Suprapubic skin (tissue), 4 donors: ENCODE data around the gene ACP3. TPM values are rescaled to one million over a fixed set of nuclear protein-coding genes. Genes with fewer than 3 reads are reported as not detected.
"Not testable (repeated sequence)": the region's sequence is repeated elsewhere in the genome, so short reads cannot be mapped to it uniquely, and the experiment has no call there.

Experiments used
- DNase-seq, 2 donors: peaks; one replicate each; pipeline ENCODE4 v3.0.0-alpha.2; 2019; ENCODE audit warnings: low spot score in 2 of 2
- H3K27ac ChIP-seq: fragments of 200-600 bp; sonication (generic); one replicate; pipeline ENCODE4 v1.5.1; 2019
- H3K27me3 ChIP-seq: fragments of 200-600 bp; sonication (generic); one replicate; pipeline ENCODE4 v1.5.1; 2019
- H3K36me3 ChIP-seq: fragments of 200-600 bp; sonication (generic); one replicate; pipeline ENCODE4 v1.5.1; 2019
- H3K4me1 ChIP-seq: fragments of 200-600 bp; sonication (generic); one replicate; pipeline ENCODE4 v1.5.1; 2019
- H3K4me3 ChIP-seq: fragments of 200-600 bp; sonication (generic); one replicate; pipeline ENCODE4 v1.5.1; 2019; ENCODE audit warnings: mild to moderate bottlenecking
- H3K9me3 ChIP-seq: fragments of 200-600 bp; sonication (generic); one replicate; pipeline ENCODE4 v1.5.1; 2019
- EP300 ChIP-seq: sonication (generic); formaldehyde crosslinking; IDR thresholded peaks from one replicate; pipeline ENCODE4 v1.6.1; 2017; ENCODE audit warnings: antibody characterized with exemption
- POLR2A ChIP-seq, 2 donors: fragments of 450-650 bp; IDR thresholded peaks; one replicate each; pipeline ENCODE4 v1.6.1; 2017; ENCODE audit warnings: antibody characterized with exemption in 2 of 2, mild to moderate bottlenecking in 2 of 2, moderate library complexity in 2 of 2
- POLR2AphosphoS5 ChIP-seq, 3 donors: sonication (generic); formaldehyde crosslinking; IDR thresholded peaks; one replicate each; pipeline ENCODE4 v1.6.1; 2017; ENCODE audit warnings: antibody characterized with exemption in 3 of 3
- WGBS: methylation state at CpG from one replicate; pipeline ENCODE4 v1.1.5; 2018; 5-methylcytosine and 5-hydroxymethylcytosine counted together
- total RNA-seq, 4 donors: library from RNA; depleted of rRNA; stranded (reverse); fragments of >200 nt; gene quantifications; one replicate each; pipeline ENCODE4 v1.1.0, GENCODE V29; 2016
- TF ChIP-seq, protein P1 (sequence below), 2 donors: fragments of 200-600 bp in 1 of 2; fragments of 450-650 bp in 1 of 2; sonication (generic) in 1 of 2; IDR thresholded peaks; one replicate each; pipeline ENCODE4 v1.5.1; 2016 to 2019; ENCODE audit warnings: antibody characterized with exemption in 2 of 2, mild to moderate bottlenecking in 1 of 2, moderate library complexity in 1 of 2

The ACP3 gene
- total RNA-seq, 4 donors from 2014 or later: 38.2 to 71.7 (median 60.1) TPM

DNA sequence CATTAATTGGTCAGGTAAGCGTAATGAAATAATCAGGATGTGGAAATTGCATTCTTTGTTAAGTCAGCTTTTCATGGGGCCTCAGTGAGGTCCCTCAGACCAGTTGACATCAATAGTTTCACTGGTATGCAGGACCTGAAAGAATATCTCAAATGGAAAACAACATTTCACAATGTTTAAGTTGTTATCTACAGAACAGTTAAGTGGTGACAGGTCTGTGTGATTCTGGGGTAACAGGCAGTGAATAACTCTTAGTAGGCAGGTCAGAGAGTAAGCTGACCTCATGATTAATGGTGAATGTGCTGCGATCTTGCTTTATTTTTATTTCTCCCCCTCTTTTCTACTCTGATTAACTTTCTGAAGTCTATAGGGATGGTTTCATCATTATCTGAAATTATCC is 28.9 kb upstream of the ACP3 start:
- H3K27me3 ChIP-seq: no peaks in the 10 kb centered on the region
- peaks cover 13% of the 10 kb centered on the region for H3K4me1 ChIP-seq
- no peak for DNase-seq
- 97% methylated on average over 2 of the region's 2 CpGs for WGBS
- H3K36me3 ChIP-seq: no peaks in the 10 kb centered on the region
- no peak overlapping the region for H3K4me3 ChIP-seq
- H3K27ac ChIP-seq: no peak overlapping the region
- TF ChIP-seq, protein P1, sequence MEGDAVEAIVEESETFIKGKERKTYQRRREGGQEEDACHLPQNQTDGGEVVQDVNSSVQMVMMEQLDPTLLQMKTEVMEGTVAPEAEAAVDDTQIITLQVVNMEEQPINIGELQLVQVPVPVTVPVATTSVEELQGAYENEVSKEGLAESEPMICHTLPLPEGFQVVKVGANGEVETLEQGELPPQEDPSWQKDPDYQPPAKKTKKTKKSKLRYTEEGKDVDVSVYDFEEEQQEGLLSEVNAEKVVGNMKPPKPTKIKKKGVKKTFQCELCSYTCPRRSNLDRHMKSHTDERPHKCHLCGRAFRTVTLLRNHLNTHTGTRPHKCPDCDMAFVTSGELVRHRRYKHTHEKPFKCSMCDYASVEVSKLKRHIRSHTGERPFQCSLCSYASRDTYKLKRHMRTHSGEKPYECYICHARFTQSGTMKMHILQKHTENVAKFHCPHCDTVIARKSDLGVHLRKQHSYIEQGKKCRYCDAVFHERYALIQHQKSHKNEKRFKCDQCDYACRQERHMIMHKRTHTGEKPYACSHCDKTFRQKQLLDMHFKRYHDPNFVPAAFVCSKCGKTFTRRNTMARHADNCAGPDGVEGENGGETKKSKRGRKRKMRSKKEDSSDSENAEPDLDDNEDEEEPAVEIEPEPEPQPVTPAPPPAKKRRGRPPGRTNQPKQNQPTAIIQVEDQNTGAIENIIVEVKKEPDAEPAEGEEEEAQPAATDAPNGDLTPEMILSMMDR (IDR thresholded peaks at IDR 0.05): no peak
- TF ChIP-seq POLR2AphosphoS5 (IDR thresholded peaks at IDR 0.05) (no peak), POLR2A (IDR thresholded peaks at IDR 0.05) (no peak), EP300 (no peak)
- no peaks in the 10 kb centered on the region for H3K9me3 ChIP-seq

DNA sequence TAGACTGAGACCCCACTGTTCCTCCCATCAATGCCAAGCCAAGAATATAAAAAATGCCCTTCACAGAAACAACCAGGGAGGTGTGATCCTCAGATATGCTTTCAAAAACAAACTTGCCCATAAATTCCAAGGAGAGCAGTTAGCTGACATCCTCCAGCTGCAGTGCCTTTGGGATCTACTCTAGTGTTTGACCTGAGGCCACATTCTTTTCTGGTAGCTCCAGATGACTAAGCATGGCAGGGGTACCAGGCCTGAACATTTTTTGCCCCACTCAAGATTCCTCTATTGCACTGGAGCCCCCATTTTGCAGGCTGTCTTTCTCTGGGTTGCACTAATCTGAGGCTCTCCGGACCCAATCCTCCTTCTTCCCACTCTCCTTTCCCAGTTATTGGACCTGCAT is 27.9 kb upstream of the ACP3 start:
- WGBS: 95% methylated on average over 1 of the region's 1 CpG
- no peak overlapping the region for H3K27ac ChIP-seq
- H3K27me3 ChIP-seq: no peaks in the 10 kb centered on the region
- no peak overlapping the region for H3K4me3 ChIP-seq
- no peak for TF ChIP-seq POLR2AphosphoS5 (IDR thresholded peaks at IDR 0.05)
- no peaks in the 10 kb centered on the region for H3K36me3 ChIP-seq
- no peaks in the 10 kb centered on the region for H3K9me3 ChIP-seq
- DNase-seq: no peak
- H3K4me1 ChIP-seq: peaks cover 13% of the 10 kb centered on the region

DNA sequence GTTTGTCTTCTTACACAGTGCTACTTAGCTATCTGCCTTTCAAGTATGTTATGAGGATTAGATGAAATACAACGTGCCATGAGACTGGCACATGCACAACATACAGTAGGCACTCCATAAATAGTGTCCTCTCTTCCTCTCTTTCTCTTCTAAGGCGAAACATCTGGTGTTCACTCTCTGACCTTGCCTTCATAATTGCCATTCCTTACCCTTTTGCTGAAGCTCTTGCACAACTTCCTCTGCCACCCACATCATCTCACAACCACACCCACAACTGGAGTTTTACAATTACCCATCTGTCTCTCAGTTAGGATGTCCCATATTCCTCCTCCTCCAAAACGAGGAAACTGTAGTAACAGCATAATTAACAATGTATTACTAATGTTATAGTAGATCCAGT is 26.4 kb upstream of the ACP3 start:
- no peaks in the 10 kb centered on the region for H3K9me3 ChIP-seq
- no peaks in the 10 kb centered on the region for H3K27me3 ChIP-seq
- 39% methylated on average over 3 of the region's 3 CpGs for WGBS
- H3K36me3 ChIP-seq: no peaks in the 10 kb centered on the region
- no peak for DNase-seq
- H3K4me3 ChIP-seq: no peak overlapping the region
- no peak overlapping the region for H3K27ac ChIP-seq
- TF ChIP-seq, protein P1 (IDR thresholded peaks at IDR 0.05): no peak
- no peak for TF ChIP-seq POLR2AphosphoS5 (IDR thresholded peaks at IDR 0.05)
- TF ChIP-seq POLR2A (IDR thresholded peaks at IDR 0.05): no peak
- no peak for TF ChIP-seq EP300
- peaks cover 12% of the 10 kb centered on the region for H3K4me1 ChIP-seq

DNA sequence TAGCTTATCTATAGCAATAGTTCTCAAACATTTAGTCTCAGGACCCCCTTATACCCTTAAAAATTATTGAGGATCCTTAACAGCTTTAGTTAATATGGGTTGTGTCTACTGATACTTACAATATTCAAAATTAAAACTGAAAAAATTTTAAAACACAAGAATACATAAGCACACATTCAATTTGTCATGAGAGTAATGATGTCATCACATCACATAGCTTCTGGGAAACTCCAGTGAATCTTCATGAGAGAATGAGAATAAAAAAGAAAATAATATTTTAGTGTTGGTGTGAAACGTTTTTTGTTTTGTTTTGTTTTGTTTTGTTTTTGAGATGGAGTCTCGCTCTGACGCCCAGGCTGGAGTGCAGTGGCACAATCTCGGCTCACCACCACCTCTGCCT is 25.2 kb upstream of the ACP3 start:
- 66% methylated on average over 4 of the region's 4 CpGs for WGBS
- Histone ChIP-seq H3K27me3 (no peaks in the 10 kb centered on the region), H3K4me3 (no peak overlapping the region), H3K4me1 (peaks cover 9% of the 10 kb centered on the region), H3K9me3 (no peaks in the 10 kb centered on the region), H3K36me3 (no peaks in the 10 kb centered on the region), H3K27ac (no peak overlapping the region)
- no peak for DNase-seq
- TF ChIP-seq POLR2AphosphoS5 (IDR thresholded peaks at IDR 0.05) (no peak), EP300 (no peak), POLR2A (IDR thresholded peaks at IDR 0.05) (no peak)
- TF ChIP-seq, protein P1 (IDR thresholded peaks at IDR 0.05): no peak

DNA sequence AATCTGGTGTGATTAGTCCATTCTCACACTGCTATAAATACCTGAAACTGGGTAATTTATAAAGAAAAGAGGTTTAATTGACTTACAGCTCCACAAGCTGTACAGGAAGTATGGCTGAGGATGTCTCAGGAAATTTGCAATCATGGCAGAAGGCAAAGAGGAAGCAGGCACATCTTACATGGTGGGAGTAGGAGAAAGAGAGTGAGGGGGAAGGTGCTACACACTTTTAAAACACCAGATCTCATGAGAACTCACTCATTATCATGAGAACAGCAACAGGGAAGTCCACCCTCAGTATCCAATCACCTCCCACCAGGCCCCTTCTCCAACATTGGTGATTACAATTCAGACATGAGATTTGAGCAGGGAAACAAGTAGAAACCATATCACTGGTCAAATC is 24.0 kb upstream of the ACP3 start:
- no peaks in the 10 kb centered on the region for H3K36me3 ChIP-seq
- H3K27me3 ChIP-seq: no peaks in the 10 kb centered on the region
- no peak overlapping the region for H3K27ac ChIP-seq
- TF ChIP-seq EP300: no peak
- H3K9me3 ChIP-seq: no peaks in the 10 kb centered on the region
- H3K4me3 ChIP-seq: no peak overlapping the region
- peaks cover 9% of the 10 kb centered on the region for H3K4me1 ChIP-seq
- DNase-seq: no peak

DNA sequence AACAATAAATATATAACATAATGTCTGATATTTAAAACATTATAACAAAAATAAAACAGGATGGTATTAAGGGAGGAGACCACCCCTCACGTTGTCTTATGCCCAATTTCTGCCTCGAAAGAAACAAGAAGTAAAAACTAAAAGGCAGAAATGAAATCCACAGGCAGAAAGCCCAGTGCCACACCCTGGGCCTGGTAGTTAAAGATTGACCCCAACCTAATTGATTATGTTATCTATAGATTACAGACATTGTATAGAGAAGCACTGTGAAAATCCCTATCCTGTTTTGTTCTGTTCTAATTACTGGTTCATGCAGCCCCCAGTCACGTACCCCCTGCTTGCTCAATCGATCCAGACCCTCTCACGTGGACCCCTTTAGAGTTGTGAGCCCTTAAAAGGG is 22.3 kb upstream of the ACP3 start:
- 72% methylated on average over 5 of the region's 5 CpGs for whole genome bisulfite sequencing
- no peaks in the 10 kb centered on the region for H3K27me3 ChIP-seq
- no peaks in the 10 kb centered on the region for H3K9me3 ChIP-seq
- H3K4me3 ChIP-seq: no peak overlapping the region
- no peak for DNase-seq
- no peak overlapping the region for H3K27ac ChIP-seq
- H3K36me3 ChIP-seq: no peaks in the 10 kb centered on the region
- TF ChIP-seq EP300 (no peak), POLR2A (IDR thresholded peaks at IDR 0.05) (no peak), POLR2AphosphoS5 (IDR thresholded peaks at IDR 0.05) (no peak)
- TF ChIP-seq, protein P1 (IDR thresholded peaks at IDR 0.05): no peak
- peaks cover 9% of the 10 kb centered on the region for H3K4me1 ChIP-seq

DNA sequence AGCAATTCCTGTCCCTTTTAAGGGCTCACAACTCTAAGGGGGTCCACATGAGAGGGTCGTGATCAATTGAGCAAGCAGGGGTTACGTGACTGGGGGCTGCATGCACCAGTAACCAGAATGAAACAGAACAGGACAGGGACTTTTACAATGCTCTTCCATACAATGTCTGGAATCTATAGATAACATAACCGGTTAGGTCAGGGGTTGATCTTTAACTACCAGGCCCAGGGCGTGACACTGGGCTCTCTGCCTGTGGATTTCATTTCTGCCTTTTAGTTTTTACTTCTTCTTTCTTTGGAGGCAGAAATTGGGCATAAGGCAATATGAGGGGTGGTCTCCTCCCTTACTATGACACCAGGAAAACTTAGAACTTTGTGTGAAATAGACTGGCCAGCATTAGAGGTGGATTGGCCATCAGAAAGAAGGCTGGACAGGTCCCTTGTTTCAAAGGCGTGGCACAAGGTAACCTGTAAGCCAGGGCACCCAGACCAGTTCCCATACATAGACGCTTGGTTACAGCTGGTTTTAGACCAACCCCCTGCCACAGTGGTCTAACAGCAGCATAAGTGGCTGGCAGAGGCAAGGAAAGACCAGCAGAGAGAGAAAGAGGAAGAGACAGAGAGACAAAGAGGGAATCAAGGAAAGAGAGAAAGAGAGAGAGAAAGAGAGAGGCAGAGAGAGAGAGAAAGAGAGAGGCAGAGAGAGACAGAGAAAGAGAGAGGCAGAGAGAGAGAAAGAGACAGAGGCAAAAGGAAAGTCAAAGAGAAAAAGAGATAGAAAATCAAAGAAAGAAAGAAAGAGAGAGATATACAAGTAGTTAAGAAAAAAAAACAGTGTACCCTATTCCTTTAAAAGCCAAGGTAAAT is 13.6 kb upstream of the ACP3 start:
- 88% methylated on average over 6 of the region's 6 CpGs for WGBS
- not testable (repeated sequence) for DNase-seq, H3K27ac ChIP-seq

DNA sequence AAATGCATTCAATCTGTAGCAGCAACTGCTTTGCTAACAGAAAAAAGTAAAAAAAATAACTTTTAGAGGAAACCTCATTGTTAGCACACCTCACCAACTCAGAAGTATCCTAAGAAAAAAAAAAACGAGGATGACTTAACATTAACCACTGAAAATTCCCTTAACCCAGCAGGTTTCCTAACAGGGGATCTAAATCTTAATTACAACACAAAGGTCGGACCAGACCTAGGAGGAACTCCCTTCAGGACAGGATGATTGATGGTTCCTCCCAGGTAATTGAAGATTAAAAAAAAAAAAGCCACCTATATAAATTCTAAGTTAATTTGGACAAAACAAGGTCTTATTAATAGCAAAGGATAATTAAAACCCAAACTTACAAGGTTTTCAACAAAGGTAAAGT is 12.9 kb upstream of the ACP3 start:
- H3K36me3 ChIP-seq, DNase-seq, H3K4me1 ChIP-seq, H3K27me3 ChIP-seq, H3K9me3 ChIP-seq, H3K27ac ChIP-seq, H3K4me3 ChIP-seq: not testable (repeated sequence)
- WGBS: 55% methylated on average over 2 of the region's 2 CpGs

More for the DNA sequence above, 13.6 kb upstream of the ACP3 start:
- H3K4me3 ChIP-seq, H3K4me1 ChIP-seq, H3K27me3 ChIP-seq, H3K9me3 ChIP-seq, H3K36me3 ChIP-seq: not testable (repeated sequence)

DNA sequence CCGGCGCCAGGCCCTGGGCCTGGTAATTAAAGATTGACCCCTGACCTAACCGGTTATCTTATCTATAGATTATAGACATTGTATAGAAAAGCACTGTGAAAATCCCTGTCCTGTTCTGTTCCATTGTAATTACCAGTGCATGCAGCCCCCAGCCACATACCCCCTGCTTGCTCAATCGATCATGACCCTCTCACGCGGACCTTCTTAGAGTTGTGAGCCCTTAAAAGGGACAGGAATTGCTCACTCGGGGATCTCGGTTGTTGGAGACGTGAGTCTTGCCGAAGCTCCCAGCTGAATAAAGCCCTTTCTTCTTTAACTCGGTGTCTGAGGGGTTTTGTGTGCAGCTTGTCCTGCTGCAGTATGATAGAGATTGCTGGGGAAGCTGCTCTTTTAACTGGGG is 7.2 kb upstream of the ACP3 start:
- not testable (repeated sequence) for H3K4me3 ChIP-seq, DNase-seq, H3K27ac ChIP-seq, H3K4me1 ChIP-seq, H3K9me3 ChIP-seq, H3K27me3 ChIP-seq, H3K36me3 ChIP-seq
- 82% methylated on average over 11 of the region's 11 CpGs for WGBS
